HepG2 (cell line): ENCODE measurements around the gene ADRA2B. TPM values are rescaled to one million over a fixed set of nuclear protein-coding genes. Genes with fewer than 3 reads are reported as not detected.

Source experiments
- ATAC-seq: fragments of 200-7000 bp; cut with Tn5 transposase; 3 replicates; pipeline ENCODE4 v1.9.1; 2020; ENCODE audit warnings: mild to moderate bottlenecking, moderate library complexity
- BruUV-seq: library from RNA; stranded (reverse); fragments of 400-500 nt; replicated peaks from 2 replicates; lab custom pipeline; 2021; lab: Mats Ljungman, UMichigan
- CTCF ChIA-PET: fragments of 300-600 bp; formaldehyde crosslinking; extraction: SDS; loops from one replicate; lab custom pipeline; 2021; ENCODE audit warnings: low total read pairs, inconsistent platforms, low intra/inter-chr PET ratio; lab: Yijun Ruan, JAX
- POLR2A ChIA-PET: fragments of 350-600 bp; sonication (Branson Sonifier 250); formaldehyde crosslinking; loops from one replicate; lab custom pipeline; 2020; ENCODE audit warnings: antibody characterized with exemption, inconsistent platforms; lab: Yijun Ruan, JAX
- DNase-seq: peaks from one replicate; pipeline ENCODE4 v3.0.0-alpha.2; 2015; ENCODE audit warnings: low spot score
- FAIRE-seq: peaks from 3 replicates; lab custom pipeline; 2011; peaks lifted over from hg19 to GRCh38; lab: Jason Lieb, UNC
- H2AFZ ChIP-seq: one replicate; pipeline ENCODE4 v1.6.1; 2011; ENCODE audit warnings: low read length, inconsistent platforms
- H3K27ac ChIP-seq: fragments of 300-600 bp; 3 replicates; pipeline ENCODE4 v1.8.0; 2011; ENCODE audit warnings: mixed run types, mild to moderate bottlenecking, mixed read lengths, low read length, inconsistent platforms; ENCODE audit not compliant: insufficient read depth; ENCODE audit errors: extremely low read length
- H3K27me3 ChIP-seq, 2 experiments: fragments of 200-600 bp in 1 of 2; 2 replicates in 1 of 2; 3 replicates in 1 of 2; pipeline versions ENCODE4 v1.6.0 to v1.8.0; 2011; ENCODE audit warnings: low read length in 2 of 2, mild to moderate bottlenecking in 2 of 2, moderate library complexity in 2 of 2, inconsistent platforms in 1 of 2; ENCODE audit not compliant: insufficient read depth in 2 of 2, control insufficient read depth in 1 of 2
- H3K36me3 ChIP-seq, 2 experiments: fragments of 200-600 bp in 1 of 2; replicated peaks in 1 of 2; 2 replicates in 1 of 2; 3 replicates in 1 of 2; pipeline versions ENCODE4 v1.5.1 to v1.8.0; 2011; ENCODE audit warnings: low read length in 2 of 2, inconsistent platforms in 1 of 2; ENCODE audit not compliant: insufficient read depth in 2 of 2, control insufficient read depth in 1 of 2
- H3K4me1 ChIP-seq: 2 replicates; pipeline ENCODE4 v1.5.1; 2012; ENCODE audit warnings: low read length, inconsistent platforms; ENCODE audit not compliant: insufficient read depth
- H3K4me2 ChIP-seq: 2 replicates; pipeline ENCODE4 v1.6.0; 2011; ENCODE audit warnings: low read depth, low read length, inconsistent platforms
- H3K4me3 ChIP-seq, 3 experiments: fragments of 200-600 bp in 1 of 3; sonication (generic), shearing (Covaris generic) in 1 of 3; replicated peaks in 1 of 3; 2 replicates each; pipeline ENCODE4 v1.5.1; 2011 to 2016; ENCODE audit warnings: low read length in 3 of 3, inconsistent platforms in 2 of 3, low read depth in 2 of 3, mild to moderate bottlenecking in 2 of 3, control low read depth in 1 of 3, mixed read lengths in 1 of 3; ENCODE audit not compliant: insufficient read depth in 1 of 3
- H3K79me2 ChIP-seq: one replicate; pipeline ENCODE4 v1.6.1; 2011; ENCODE audit warnings: low read length, inconsistent platforms; ENCODE audit not compliant: insufficient read depth
- H3K9ac ChIP-seq: 2 replicates; pipeline ENCODE4 v1.6.0; 2011; ENCODE audit warnings: mild to moderate bottlenecking, low read depth, low read length, inconsistent platforms; ENCODE audit not compliant: insufficient read depth
- H3K9me3 ChIP-seq: 2 replicates; pipeline ENCODE4 v1.5.1; 2012; ENCODE audit warnings: mild to moderate bottlenecking, low read length
- H4K20me1 ChIP-seq: 2 replicates; pipeline ENCODE4 v1.6.0; 2011; ENCODE audit warnings: inconsistent platforms, mild to moderate bottlenecking, low read length, moderate library complexity; ENCODE audit not compliant: insufficient read depth
- NCOA2 ChIP-seq: sonication (generic); formaldehyde crosslinking; IDR thresholded peaks from 2 replicates; pipeline ENCODE4 v1.8.0; 2022; ENCODE audit warnings: inconsistent platforms
- SP5 ChIP-seq: IDR thresholded peaks from 2 replicates; pipeline ENCODE4 v1.6.1; 2016; ENCODE audit warnings: low read depth, borderline replicate concordance
- ZMAT5 ChIP-seq: sonication (generic); formaldehyde crosslinking; IDR thresholded peaks from 2 replicates; pipeline ENCODE4 v1.5.0; 2020; ENCODE audit warnings: mild to moderate bottlenecking, low read depth, missing genetic modification reagents, borderline replicate concordance
- ZNF503 ChIP-seq: sonication (generic); formaldehyde crosslinking; IDR thresholded peaks from 2 replicates; pipeline ENCODE4 v1.4.0; 2020; ENCODE audit warnings: missing genetic modification reagents
- ZNF619 ChIP-seq: sonication (generic); formaldehyde crosslinking; IDR thresholded peaks from 2 replicates; pipeline ENCODE4 v1.4.0; 2020; ENCODE audit warnings: mild to moderate bottlenecking, missing genetic modification reagents
- WGBS: methylation state at CpG from one replicate; pipeline ENCODE4 v1.1.6; 2017; ENCODE audit warnings: low lambda C conversion rate; 5-methylcytosine and 5-hydroxymethylcytosine counted together
- in situ Hi-C: cut with HindIII; loops from 2 replicates; pipeline ENCODE4 v1.10.0; 2017; ENCODE audit warnings: low pct_unique_long_range_greater_than_20kb; ENCODE audit not compliant: extremely low pct_ligation_motif_present
- intact Hi-C: fragments of 100-400 bp; cut with micrococcal nuclease; formaldehyde crosslinking; loops from one replicate; pipeline ENCODE4 v1.10.0; 2022; ENCODE audit not compliant: unreplicated experiment
- polyA plus RNA-seq, 8 experiments: library from polyadenylated mRNA; depleted of rRNA in 3 of 8; stranded (reverse) in 7 of 8; unstranded in 1 of 8; fragments of >200 nt; fragmentation: Illumina TruSeq in 4 of 8; extraction: Trizol in 4 of 8; gene quantifications; 2 replicates each; pipeline versions ENCODE4 v1.2.1 to v1.2.3, GENCODE V29; 2011 to 2016; ENCODE audit warnings: low read depth in 4 of 8, missing spikeins in 1 of 8, mixed read lengths in 1 of 8; ENCODE audit not compliant: insufficient read depth in 1 of 8
- total RNA-seq, 5 experiments: library from RNA; depleted of rRNA; stranded (reverse); fragments of >200 nt; fragmentation: Illumina TruSeq; extraction: Trizol; gene quantifications; 2 replicates each; pipeline ENCODE4 v1.2.3, GENCODE V29; 2016; ENCODE audit warnings: low read depth in 1 of 5
- TF ChIP-seq, protein P1 (sequence below): sonication (generic); formaldehyde crosslinking; IDR thresholded peaks from 2 replicates; pipeline ENCODE4 v1.5.1; 2020; ENCODE audit warnings: missing genetic modification reagents, mild to moderate bottlenecking, borderline replicate concordance
- TF ChIP-seq, protein P2 (sequence below): sonication (generic); formaldehyde crosslinking; IDR thresholded peaks from 2 replicates; pipeline ENCODE4 v1.5.0; 2020; ENCODE audit warnings: mild to moderate bottlenecking, missing genetic modification reagents, moderate library complexity

ADRA2B gene
- total and polyA plus RNA-seq, 2 of the 13 experiments (the other 11 are each of a cell fraction or from before 2014, with no cell fraction given), result not detected

- TF ChIP-seq ZMAT5 (CRISPR knock-in tag), result no peak
- TF ChIP-seq, protein P1, sequence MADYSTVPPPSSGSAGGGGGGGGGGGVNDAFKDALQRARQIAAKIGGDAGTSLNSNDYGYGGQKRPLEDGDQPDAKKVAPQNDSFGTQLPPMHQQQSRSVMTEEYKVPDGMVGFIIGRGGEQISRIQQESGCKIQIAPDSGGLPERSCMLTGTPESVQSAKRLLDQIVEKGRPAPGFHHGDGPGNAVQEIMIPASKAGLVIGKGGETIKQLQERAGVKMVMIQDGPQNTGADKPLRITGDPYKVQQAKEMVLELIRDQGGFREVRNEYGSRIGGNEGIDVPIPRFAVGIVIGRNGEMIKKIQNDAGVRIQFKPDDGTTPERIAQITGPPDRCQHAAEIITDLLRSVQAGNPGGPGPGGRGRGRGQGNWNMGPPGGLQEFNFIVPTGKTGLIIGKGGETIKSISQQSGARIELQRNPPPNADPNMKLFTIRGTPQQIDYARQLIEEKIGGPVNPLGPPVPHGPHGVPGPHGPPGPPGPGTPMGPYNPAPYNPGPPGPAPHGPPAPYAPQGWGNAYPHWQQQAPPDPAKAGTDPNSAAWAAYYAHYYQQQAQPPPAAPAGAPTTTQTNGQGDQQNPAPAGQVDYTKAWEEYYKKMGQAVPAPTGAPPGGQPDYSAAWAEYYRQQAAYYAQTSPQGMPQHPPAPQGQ (CRISPR knock-in tag), result no peak
- TF ChIP-seq ZNF503 (CRISPR knock-in tag), result no peak
- no peak for TF ChIP-seq SP5 (CRISPR knock-in tag)
- TF ChIP-seq NCOA2 (CRISPR knock-in tag), result no peak
Observed at GRCh38 chr2:96113951-96114350, 2.4 kb downstream of the ADRA2B start (continued).

DNA sequence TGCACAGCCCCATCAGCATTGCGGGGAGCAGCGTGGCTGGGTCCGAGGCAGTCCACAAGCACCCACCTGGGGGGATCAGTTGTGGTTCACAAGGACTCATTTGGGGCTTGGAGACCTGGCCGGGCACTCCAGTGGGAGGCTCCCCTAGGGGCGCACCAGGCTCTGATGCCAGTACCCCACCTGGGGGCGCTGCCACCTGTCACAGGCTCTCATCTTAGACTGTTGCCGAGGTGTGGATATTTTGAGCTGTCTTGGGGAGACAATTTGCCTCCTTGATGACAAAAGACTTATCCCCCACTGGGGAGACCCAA is 3.0 kb downstream of the ADRA2B start:
- no peak overlapping the region for H3K4me3 ChIP-seq
- ATAC-seq (no peak), FAIRE-seq (no peak), DNase-seq (no peak)
- no peaks in the 10 kb centered on the region for H3K79me2 ChIP-seq
- H2AFZ ChIP-seq, result no peak overlapping the region
- H3K27ac ChIP-seq, result no peak overlapping the region
- no TSS peak for BruUV-seq
- peaks cover 22% of the 10 kb centered on the region for H3K4me1 ChIP-seq
- no peaks in the 10 kb centered on the region for H3K9me3 ChIP-seq
- WGBS, result 29% methylated on average over 1 of the region's 7 CpGs
- ChIA-PET CTCF (no interaction called here), POLR2A (no interaction called here)
- intact Hi-C loops (loop anchor here (10.0 kb wide), 2 partner anchors 49 to 89 kb away; no protein-coding TSS in a partner anchor), in situ Hi-C loops (loop anchor here (25.0 kb wide), 2 partner anchors 101 to 276 kb away; no protein-coding TSS in a partner anchor)
- TF ChIP-seq ZNF619 (CRISPR knock-in tag), result no peak
- TF ChIP-seq, protein P2, sequence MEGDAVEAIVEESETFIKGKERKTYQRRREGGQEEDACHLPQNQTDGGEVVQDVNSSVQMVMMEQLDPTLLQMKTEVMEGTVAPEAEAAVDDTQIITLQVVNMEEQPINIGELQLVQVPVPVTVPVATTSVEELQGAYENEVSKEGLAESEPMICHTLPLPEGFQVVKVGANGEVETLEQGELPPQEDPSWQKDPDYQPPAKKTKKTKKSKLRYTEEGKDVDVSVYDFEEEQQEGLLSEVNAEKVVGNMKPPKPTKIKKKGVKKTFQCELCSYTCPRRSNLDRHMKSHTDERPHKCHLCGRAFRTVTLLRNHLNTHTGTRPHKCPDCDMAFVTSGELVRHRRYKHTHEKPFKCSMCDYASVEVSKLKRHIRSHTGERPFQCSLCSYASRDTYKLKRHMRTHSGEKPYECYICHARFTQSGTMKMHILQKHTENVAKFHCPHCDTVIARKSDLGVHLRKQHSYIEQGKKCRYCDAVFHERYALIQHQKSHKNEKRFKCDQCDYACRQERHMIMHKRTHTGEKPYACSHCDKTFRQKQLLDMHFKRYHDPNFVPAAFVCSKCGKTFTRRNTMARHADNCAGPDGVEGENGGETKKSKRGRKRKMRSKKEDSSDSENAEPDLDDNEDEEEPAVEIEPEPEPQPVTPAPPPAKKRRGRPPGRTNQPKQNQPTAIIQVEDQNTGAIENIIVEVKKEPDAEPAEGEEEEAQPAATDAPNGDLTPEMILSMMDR (CRISPR knock-in tag), result 0 out of 2 replicates have a peak, but pooled peaks have one; percentile 8
- no peaks in the 10 kb centered on the region for H4K20me1 ChIP-seq
- no peak overlapping the region for H3K9ac ChIP-seq
- H3K4me2 ChIP-seq, result no peak overlapping the region
- no peaks in the 10 kb centered on the region for H3K36me3 ChIP-seq
- H3K27me3 ChIP-seq, result peaks cover 12 to 35% of the 10 kb centered on the region in 2 experiments; a peak in 4 of 5 replicates
